WTC11 (cell line): Measurements from ENCODE around the gene CCDC60. TPM values are rescaled to one million over a fixed set of nuclear protein-coding genes. Genes with fewer than 3 reads are reported as not detected.

ENCODE experiments used
- ATAC-seq: fragments of 200-7000 bp; cut with Tn5 transposase; 2 replicates; pipeline ENCODE4 v1.10.0; 2021; ENCODE audit warnings: mild to moderate bottlenecking, moderate library complexity
- CTCF ChIA-PET: fragments of 300-600 bp; sonication (Branson Sonifier 250); formaldehyde crosslinking; loops from one replicate; lab custom pipeline; 2021; ENCODE audit warnings: antibody characterized with exemption; lab: Charles Lee
- POLR2A ChIA-PET: fragments of 350-600 bp; sonication (Branson Sonifier 250); formaldehyde crosslinking; loops from one replicate; lab custom pipeline; 2021; ENCODE audit warnings: antibody characterized with exemption; lab: Charles Lee
- DNase-seq: peaks from one replicate; pipeline ENCODE4 v3.0.0; 2021; ENCODE audit warnings: low spot score
- H3K27ac Mint-ChIP-seq: 2 replicates; pipeline ENCODE4 v1.8.0; 2021; ENCODE audit warnings: mixed read lengths
- H3K27me3 Mint-ChIP-seq: 2 replicates; pipeline ENCODE4 v1.8.0; 2021; ENCODE audit warnings: low read depth, mild to moderate bottlenecking, moderate library complexity, mixed read lengths
- H3K36me3 Mint-ChIP-seq: 2 replicates; pipeline ENCODE4 v1.8.0; 2021; ENCODE audit warnings: mixed read lengths
- H3K4me1 Mint-ChIP-seq: 2 replicates; pipeline ENCODE4 v1.8.0; 2022; ENCODE audit warnings: mixed read lengths
- H3K4me3 Mint-ChIP-seq: 2 replicates; pipeline ENCODE4 v1.8.0; 2021; ENCODE audit warnings: mild to moderate bottlenecking, moderate library complexity, mixed read lengths
- H3K9me3 Mint-ChIP-seq: 2 replicates; pipeline ENCODE4 v1.8.0; 2021; ENCODE audit warnings: mixed read lengths
- CBFB ChIP-seq: sonication (generic); formaldehyde crosslinking; IDR thresholded peaks from 2 replicates; pipeline ENCODE4 v1.8.1; 2022; ENCODE audit warnings: mild to moderate bottlenecking, low read depth, missing genetic modification reagents
- CREM ChIP-seq: sonication (generic); formaldehyde crosslinking; IDR thresholded peaks from 2 replicates; pipeline ENCODE4 v1.8.1; 2022; ENCODE audit warnings: mild to moderate bottlenecking, missing genetic modification reagents, moderate library complexity
- FOXJ3 ChIP-seq: sonication (generic); formaldehyde crosslinking; IDR thresholded peaks from 2 replicates; pipeline ENCODE4 v1.9.0; 2021; ENCODE audit warnings: missing genetic modification reagents, mild to moderate bottlenecking, borderline replicate concordance
- GABPB1 ChIP-seq: sonication (generic); formaldehyde crosslinking; IDR thresholded peaks from 2 replicates; pipeline ENCODE4 v1.8.1; 2023; ENCODE audit warnings: mild to moderate bottlenecking, missing genetic modification reagents
- KAT7 ChIP-seq: sonication (generic); formaldehyde crosslinking; IDR thresholded peaks from 2 replicates; pipeline ENCODE4 v1.8.1; 2023; ENCODE audit warnings: missing genetic modification reagents, mild to moderate bottlenecking, borderline replicate concordance
- RELA ChIP-seq: sonication (generic); formaldehyde crosslinking; IDR thresholded peaks from 2 replicates; pipeline ENCODE4 v1.8.1; 2022; ENCODE audit warnings: missing genetic modification reagents, mild to moderate bottlenecking, borderline replicate concordance
- ZNF317 ChIP-seq: sonication (generic); formaldehyde crosslinking; IDR thresholded peaks from 2 replicates; pipeline ENCODE4 v1.8.1; 2023; ENCODE audit warnings: low read depth, mild to moderate bottlenecking, moderate library complexity, missing genetic modification reagents, borderline replicate concordance
- ZNF416 ChIP-seq: fragments of 250-450 bp; sonication (Bioruptor Pico); IDR thresholded peaks from 2 replicates; pipeline ENCODE4 v1.9.0; 2021; ENCODE audit warnings: mild to moderate bottlenecking, inconsistent platforms
- ZNF423 ChIP-seq: fragments of 250-450 bp; sonication (Bioruptor Pico); IDR thresholded peaks from 2 replicates; pipeline ENCODE4 v2.1.2; 2022; ENCODE audit warnings: mild to moderate bottlenecking, moderate library complexity
- total RNA-seq: library from RNA; stranded (reverse); gene quantifications from 3 replicates; pipeline ENCODE4 v1.2.3, GENCODE V29; 2021
- TF ChIP-seq, protein P1 (sequence below): sonication (generic); formaldehyde crosslinking; IDR thresholded peaks from 2 replicates; pipeline ENCODE4 v1.8.1; 2022; ENCODE audit warnings: low read depth, missing genetic modification reagents, borderline replicate concordance
- TF ChIP-seq, protein P2 (sequence below): sonication (generic); formaldehyde crosslinking; IDR thresholded peaks from 2 replicates; pipeline ENCODE4 v1.8.1; 2022; ENCODE audit warnings: mild to moderate bottlenecking, moderate library complexity, missing genetic modification reagents
- TF ChIP-seq, protein P3 (sequence below): sonication (generic); formaldehyde crosslinking; IDR thresholded peaks from 2 replicates; pipeline ENCODE4 v1.8.1; 2022; ENCODE audit warnings: mild to moderate bottlenecking, missing genetic modification reagents, moderate library complexity, borderline replicate concordance
- TF ChIP-seq, protein P4 (sequence below): fragments of 250-450 bp; sonication (Bioruptor Pico); IDR thresholded peaks from 2 replicates; pipeline ENCODE4 v2.1.2; 2022; ENCODE audit warnings: mild to moderate bottlenecking, moderate library complexity
- TF ChIP-seq, protein P5 (sequence below): sonication (generic); formaldehyde crosslinking; IDR thresholded peaks from 2 replicates; pipeline ENCODE4 v1.8.1; 2023; ENCODE audit warnings: mild to moderate bottlenecking, moderate library complexity, missing genetic modification reagents
- TF ChIP-seq, protein P6 (sequence below): sonication (generic); formaldehyde crosslinking; IDR thresholded peaks from 2 replicates; pipeline ENCODE4 v1.8.1; 2023; ENCODE audit warnings: mild to moderate bottlenecking, missing genetic modification reagents
- TF ChIP-seq, protein P7 (sequence below): sonication (generic); formaldehyde crosslinking; IDR thresholded peaks from 2 replicates; pipeline ENCODE4 v1.8.0; 2023; ENCODE audit warnings: missing genetic modification reagents
- TF ChIP-seq, protein P8 (sequence below): fragments of 250-450 bp; sonication (Bioruptor Pico); conservative IDR thresholded peaks from 2 replicates; pipeline ENCODE4 v1.9.0; 2021; ENCODE audit warnings: mild to moderate bottlenecking

The CCDC60 gene
- total RNA-seq, 1 experiment from 2014 or later = 1.1 TPM

DNA sequence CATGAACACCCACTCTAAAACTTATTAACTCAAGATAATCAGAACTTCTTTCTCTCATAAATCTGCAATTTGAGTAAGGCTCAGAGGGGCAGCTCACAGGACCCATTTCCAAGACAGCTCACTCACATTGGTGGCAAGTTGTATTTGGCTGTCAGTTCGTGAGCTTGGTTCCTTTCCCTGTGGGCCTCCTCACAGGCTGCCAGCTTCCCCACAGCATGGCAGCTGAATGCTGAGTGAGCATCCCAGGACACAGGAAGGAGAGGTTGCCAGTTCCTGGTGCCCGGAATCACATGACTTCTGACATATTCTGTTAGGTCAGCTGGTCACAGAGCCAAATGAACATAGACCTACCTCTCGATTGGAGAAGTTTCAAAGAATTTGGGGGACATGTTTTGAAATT lies 142.4 kb downstream of the CCDC60 start:
- CTCF ChIA-PET = interaction anchor here (1.5 kb wide), 1 partner anchor 33 kb away, joined by 6 read pairs; no protein-coding TSS in a partner anchor
- Mint-ChIP-seq H3K9me3 (peaks cover 10% of the 10 kb centered on the region; the same call in 1 of the 2 replicates), H3K4me1 (no peaks in the 10 kb centered on the region), H3K4me3 (no peak overlapping the region), H3K27ac (no peak overlapping the region), H3K27me3 (peaks cover 5% of the 10 kb centered on the region; the same call in 1 of the 2 replicates), H3K36me3 (no peaks in the 10 kb centered on the region)
- no peak for TF ChIP-seq CREM
- TF ChIP-seq, protein P1, sequence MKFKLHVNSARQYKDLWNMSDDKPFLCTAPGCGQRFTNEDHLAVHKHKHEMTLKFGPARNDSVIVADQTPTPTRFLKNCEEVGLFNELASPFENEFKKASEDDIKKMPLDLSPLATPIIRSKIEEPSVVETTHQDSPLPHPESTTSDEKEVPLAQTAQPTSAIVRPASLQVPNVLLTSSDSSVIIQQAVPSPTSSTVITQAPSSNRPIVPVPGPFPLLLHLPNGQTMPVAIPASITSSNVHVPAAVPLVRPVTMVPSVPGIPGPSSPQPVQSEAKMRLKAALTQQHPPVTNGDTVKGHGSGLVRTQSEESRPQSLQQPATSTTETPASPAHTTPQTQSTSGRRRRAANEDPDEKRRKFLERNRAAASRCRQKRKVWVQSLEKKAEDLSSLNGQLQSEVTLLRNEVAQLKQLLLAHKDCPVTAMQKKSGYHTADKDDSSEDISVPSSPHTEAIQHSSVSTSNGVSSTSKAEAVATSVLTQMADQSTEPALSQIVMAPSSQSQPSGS (CRISPR knock-in tag) = no peak
- TF ChIP-seq, protein P2, sequence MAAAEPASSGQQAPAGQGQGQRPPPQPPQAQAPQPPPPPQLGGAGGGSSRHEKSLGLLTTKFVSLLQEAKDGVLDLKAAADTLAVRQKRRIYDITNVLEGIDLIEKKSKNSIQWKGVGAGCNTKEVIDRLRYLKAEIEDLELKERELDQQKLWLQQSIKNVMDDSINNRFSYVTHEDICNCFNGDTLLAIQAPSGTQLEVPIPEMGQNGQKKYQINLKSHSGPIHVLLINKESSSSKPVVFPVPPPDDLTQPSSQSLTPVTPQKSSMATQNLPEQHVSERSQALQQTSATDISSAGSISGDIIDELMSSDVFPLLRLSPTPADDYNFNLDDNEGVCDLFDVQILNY (CRISPR knock-in tag) = no peak
- TF ChIP-seq ZNF416 = no peak
- TF ChIP-seq, protein P3, sequence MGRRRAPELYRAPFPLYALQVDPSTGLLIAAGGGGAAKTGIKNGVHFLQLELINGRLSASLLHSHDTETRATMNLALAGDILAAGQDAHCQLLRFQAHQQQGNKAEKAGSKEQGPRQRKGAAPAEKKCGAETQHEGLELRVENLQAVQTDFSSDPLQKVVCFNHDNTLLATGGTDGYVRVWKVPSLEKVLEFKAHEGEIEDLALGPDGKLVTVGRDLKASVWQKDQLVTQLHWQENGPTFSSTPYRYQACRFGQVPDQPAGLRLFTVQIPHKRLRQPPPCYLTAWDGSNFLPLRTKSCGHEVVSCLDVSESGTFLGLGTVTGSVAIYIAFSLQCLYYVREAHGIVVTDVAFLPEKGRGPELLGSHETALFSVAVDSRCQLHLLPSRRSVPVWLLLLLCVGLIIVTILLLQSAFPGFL (CRISPR knock-in tag) = no peak
- no peak for TF ChIP-seq KAT7 (CRISPR knock-in tag)
- no peak for TF ChIP-seq ZNF423 (CRISPR knock-in tag)
- TF ChIP-seq GABPB1 = no peak
- TF ChIP-seq, protein P4, sequence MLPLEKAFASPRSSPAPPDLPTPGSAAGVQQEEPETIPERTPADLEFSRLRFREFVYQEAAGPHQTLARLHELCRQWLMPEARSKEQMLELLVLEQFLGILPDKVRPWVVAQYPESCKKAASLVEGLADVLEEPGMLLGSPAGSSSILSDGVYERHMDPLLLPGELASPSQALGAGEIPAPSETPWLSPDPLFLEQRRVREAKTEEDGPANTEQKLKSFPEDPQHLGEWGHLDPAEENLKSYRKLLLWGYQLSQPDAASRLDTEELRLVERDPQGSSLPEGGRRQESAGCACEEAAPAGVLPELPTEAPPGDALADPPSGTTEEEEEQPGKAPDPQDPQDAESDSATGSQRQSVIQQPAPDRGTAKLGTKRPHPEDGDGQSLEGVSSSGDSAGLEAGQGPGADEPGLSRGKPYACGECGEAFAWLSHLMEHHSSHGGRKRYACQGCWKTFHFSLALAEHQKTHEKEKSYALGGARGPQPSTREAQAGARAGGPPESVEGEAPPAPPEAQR (CRISPR knock-in tag) = no peak
- TF ChIP-seq CBFB (CRISPR knock-in tag) = no peak
- TF ChIP-seq ZNF317 (CRISPR knock-in tag) = no peak
- TF ChIP-seq, protein P5, sequence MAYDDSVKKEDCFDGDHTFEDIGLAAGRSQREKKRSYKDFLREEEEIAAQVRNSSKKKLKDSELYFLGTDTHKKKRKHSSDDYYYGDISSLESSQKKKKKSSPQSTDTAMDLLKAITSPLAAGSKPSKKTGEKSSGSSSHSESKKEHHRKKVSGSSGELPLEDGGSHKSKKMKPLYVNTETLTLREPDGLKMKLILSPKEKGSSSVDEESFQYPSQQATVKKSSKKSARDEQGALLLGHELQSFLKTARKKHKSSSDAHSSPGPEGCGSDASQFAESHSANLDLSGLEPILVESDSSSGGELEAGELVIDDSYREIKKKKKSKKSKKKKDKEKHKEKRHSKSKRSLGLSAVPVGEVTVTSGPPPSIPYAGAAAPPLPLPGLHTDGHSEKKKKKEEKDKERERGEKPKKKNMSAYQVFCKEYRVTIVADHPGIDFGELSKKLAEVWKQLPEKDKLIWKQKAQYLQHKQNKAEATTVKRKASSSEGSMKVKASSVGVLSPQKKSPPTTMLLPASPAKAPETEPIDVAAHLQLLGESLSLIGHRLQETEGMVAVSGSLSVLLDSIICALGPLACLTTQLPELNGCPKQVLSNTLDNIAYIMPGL (CRISPR knock-in tag) = no peak
- TF ChIP-seq FOXJ3 (CRISPR knock-in tag) = no peak
- TF ChIP-seq, protein P6, sequence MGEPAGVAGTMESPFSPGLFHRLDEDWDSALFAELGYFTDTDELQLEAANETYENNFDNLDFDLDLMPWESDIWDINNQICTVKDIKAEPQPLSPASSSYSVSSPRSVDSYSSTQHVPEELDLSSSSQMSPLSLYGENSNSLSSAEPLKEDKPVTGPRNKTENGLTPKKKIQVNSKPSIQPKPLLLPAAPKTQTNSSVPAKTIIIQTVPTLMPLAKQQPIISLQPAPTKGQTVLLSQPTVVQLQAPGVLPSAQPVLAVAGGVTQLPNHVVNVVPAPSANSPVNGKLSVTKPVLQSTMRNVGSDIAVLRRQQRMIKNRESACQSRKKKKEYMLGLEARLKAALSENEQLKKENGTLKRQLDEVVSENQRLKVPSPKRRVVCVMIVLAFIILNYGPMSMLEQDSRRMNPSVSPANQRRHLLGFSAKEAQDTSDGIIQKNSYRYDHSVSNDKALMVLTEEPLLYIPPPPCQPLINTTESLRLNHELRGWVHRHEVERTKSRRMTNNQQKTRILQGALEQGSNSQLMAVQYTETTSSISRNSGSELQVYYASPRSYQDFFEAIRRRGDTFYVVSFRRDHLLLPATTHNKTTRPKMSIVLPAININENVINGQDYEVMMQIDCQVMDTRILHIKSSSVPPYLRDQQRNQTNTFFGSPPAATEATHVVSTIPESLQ = no peak
- TF ChIP-seq, protein P7, sequence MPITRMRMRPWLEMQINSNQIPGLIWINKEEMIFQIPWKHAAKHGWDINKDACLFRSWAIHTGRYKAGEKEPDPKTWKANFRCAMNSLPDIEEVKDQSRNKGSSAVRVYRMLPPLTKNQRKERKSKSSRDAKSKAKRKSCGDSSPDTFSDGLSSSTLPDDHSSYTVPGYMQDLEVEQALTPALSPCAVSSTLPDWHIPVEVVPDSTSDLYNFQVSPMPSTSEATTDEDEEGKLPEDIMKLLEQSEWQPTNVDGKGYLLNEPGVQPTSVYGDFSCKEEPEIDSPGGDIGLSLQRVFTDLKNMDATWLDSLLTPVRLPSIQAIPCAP (CRISPR knock-in tag) = no peak
- TF ChIP-seq RELA (CRISPR knock-in tag) = no peak
- TF ChIP-seq, protein P8, sequence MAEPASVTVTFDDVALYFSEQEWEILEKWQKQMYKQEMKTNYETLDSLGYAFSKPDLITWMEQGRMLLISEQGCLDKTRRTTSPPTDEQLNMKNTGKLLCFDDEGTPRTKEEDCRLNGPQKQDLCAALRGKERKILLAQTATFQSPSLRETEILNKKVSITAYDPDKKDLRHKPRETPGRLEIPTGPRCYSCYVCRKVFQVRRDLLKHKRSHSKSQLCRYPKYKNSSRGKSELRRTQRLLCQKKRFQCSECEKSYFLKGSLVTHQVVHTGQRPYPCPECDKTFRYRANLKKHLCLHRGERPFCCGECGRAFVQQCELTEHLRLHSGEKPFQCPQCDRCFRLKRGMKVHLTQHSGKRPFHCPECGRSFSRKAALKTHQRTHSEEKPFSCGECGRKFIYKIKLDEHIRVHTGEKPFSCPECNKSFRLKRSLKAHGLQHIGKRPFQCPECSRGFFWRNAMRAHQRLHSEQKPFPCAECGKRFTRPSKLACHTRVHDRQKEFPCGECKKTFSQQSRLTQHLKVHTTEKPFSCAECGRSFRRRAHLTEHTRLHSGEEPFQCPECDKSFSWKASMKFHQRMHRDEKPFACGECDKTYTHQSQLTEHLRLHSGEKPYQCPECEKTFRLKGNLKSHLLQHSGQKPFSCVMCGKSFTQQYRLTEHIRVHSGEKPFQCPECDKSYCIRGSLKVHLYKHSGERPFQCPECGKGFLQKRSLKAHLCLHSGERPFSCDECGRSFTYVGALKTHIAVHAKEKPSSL (CRISPR knock-in tag) = no peak
- no peak for DNase-seq
- no peak for ATAC-seq
- POLR2A ChIA-PET = interaction anchor here (0.6 kb wide), 1 partner anchor 1108 kb away, joined by 6 read pairs; no protein-coding TSS in a partner anchor
